ENCODE measurements around the gene TRIM62. TPM values are rescaled to one million over a fixed set of nuclear protein-coding genes. Genes with fewer than 3 reads are reported as not detected.

TRIM62 gene
- total and polyA plus RNA-seq, 4 experiments from 2014 or later: 7.2 to 26.2 (median 13.8) TPM

- POLR2A ChIA-PET (ENCODE audit: partially characterized antibody): no interaction called here
- H3K9me3 Mint-ChIP-seq: no peaks in the 10 kb centered on the region
Observed at GRCh38 chr1:33188572-33189275, 6.9 kb upstream of the TRIM62 start.

GRCh38 chr1:33186936-33187335, 5.1 kb upstream of the TRIM62 start:
- H3K4me1 ChIP-seq (ENCODE audit: insufficient read depth, low read length): peaks cover 14% of the 10 kb centered on the region
- Mint-ChIP-seq H3K4me3 (no peak overlapping the region), H3K27me3 (peaks cover 0 to 7% of the 10 kb centered on the region in 2 donors), H3K36me3 (no peaks in the 10 kb centered on the region), H3K27ac (no peak overlapping the region), H3K4me1 (peaks cover 11 to 24% (median 16%) of the 10 kb centered on the region in 4 donors), H3K9me3 (no peaks in the 10 kb centered on the region)
- H3K9me3 ChIP-seq (ENCODE audit: control insufficient read depth in 1 of 2, low read length in 2 of 2): no peaks in the 10 kb centered on the region
- no peaks in the 10 kb centered on the region for H3K36me3 ChIP-seq (ENCODE audit: insufficient read depth, low read length)
- ChIA-PET POLR2A (ENCODE audit: partially characterized antibody) (no interaction called here), CTCF (ENCODE audit: partially characterized antibody) (no interaction called here)
- intact Hi-C loops (cut with micrococcal nuclease): no loop called here
- no peak overlapping the region for H3K4me3 ChIP-seq (ENCODE audit: low read length in 2 of 2)
- DNase-seq: no peak
- H3K27me3 ChIP-seq (ENCODE audit: insufficient read depth, low read length): no peaks in the 10 kb centered on the region
- no peak overlapping the region for H3K27ac ChIP-seq (ENCODE audit: low read depth, low read length)

More at GRCh38 chr1:33188572-33189275, 6.9 kb upstream of the TRIM62 start:
- Mint-ChIP-seq H3K36me3 (no peaks in the 10 kb centered on the region), H3K27me3 (peaks cover 10 to 17% of the 10 kb centered on the region in 2 donors), H3K27ac (no peak overlapping the region), H3K4me3 (peak overlapping the region in 1 of 8 donors; percentile 5), H3K4me1 (peaks cover 5 to 13% (median 9%) of the 10 kb centered on the region in 4 donors)
- intact Hi-C loops (cut with micrococcal nuclease): no loop called here
- no peaks in the 10 kb centered on the region for H3K36me3 ChIP-seq (ENCODE audit: insufficient read depth, low read length)
- no peak for DNase-seq
- no peaks in the 10 kb centered on the region for H3K27me3 ChIP-seq (ENCODE audit: insufficient read depth, low read length)
- peaks cover 8% of the 10 kb centered on the region for H3K4me1 ChIP-seq (ENCODE audit: insufficient read depth, low read length)
- no peak overlapping the region for H3K27ac ChIP-seq (ENCODE audit: low read depth, low read length)
- CTCF ChIA-PET (ENCODE audit: partially characterized antibody): no interaction called here
- no peak overlapping the region for H3K4me3 ChIP-seq (ENCODE audit: low read length in 2 of 2)
- H3K9me3 ChIP-seq (ENCODE audit: control insufficient read depth in 1 of 2, low read length in 2 of 2): no peaks in the 10 kb centered on the region

GRCh38 chr1:33185541-33185940, 3.7 kb upstream of the TRIM62 start:
- ChIA-PET POLR2A (ENCODE audit: partially characterized antibody) (no interaction called here), CTCF (ENCODE audit: partially characterized antibody) (no interaction called here)
- Histone ChIP-seq H3K27me3 (ENCODE audit: insufficient read depth, low read length) (no peaks in the 10 kb centered on the region), H3K4me1 (ENCODE audit: insufficient read depth, low read length) (peaks cover 8% of the 10 kb centered on the region), H3K36me3 (ENCODE audit: insufficient read depth, low read length) (no peaks in the 10 kb centered on the region), H3K27ac (ENCODE audit: low read depth, low read length) (no peak overlapping the region), H3K9me3 (ENCODE audit: control insufficient read depth in 1 of 2, low read length in 2 of 2) (no peaks in the 10 kb centered on the region), H3K4me3 (ENCODE audit: low read length in 2 of 2) (no peak overlapping the region)
- no peak for DNase-seq
- H3K9me3 Mint-ChIP-seq: no peaks in the 10 kb centered on the region
- no peak overlapping the region for H3K27ac Mint-ChIP-seq
- peaks cover 0 to 5% of the 10 kb centered on the region in 2 donors for H3K27me3 Mint-ChIP-seq
- H3K4me3 Mint-ChIP-seq: no peak overlapping the region
- peaks cover 6 to 20% (median 15%) of the 10 kb centered on the region in 4 donors for H3K4me1 Mint-ChIP-seq
- intact Hi-C loops (cut with micrococcal nuclease): no loop called here
- H3K36me3 Mint-ChIP-seq: peaks cover 0 to 2% of the 10 kb centered on the region in 2 donors

GRCh38 chr1:33183306-33183705, 1.5 kb upstream of the TRIM62 start:
- H3K4me3 Mint-ChIP-seq: peak overlapping the region; percentile 33 to 93 (median 84)
- intact Hi-C loops (cut with micrococcal nuclease): no loop called here
- H3K27ac Mint-ChIP-seq: peak overlapping the region in 2 of 7 donors; percentile 19 to 54
- H3K36me3 Mint-ChIP-seq: peaks cover 6% of the 10 kb centered on the region in 2 donors
- no peak overlapping the region for H3K4me3 ChIP-seq (ENCODE audit: low read length in 2 of 2)
- POLR2A ChIA-PET (ENCODE audit: partially characterized antibody): no interaction called here
- no peak for DNase-seq
- CTCF ChIA-PET (ENCODE audit: partially characterized antibody): interaction anchor here (1.0 to 1.5 kb wide), 2 partner anchors 45 to 56 kb away, joined by 3 to 4 read pairs; no protein-coding TSS in a partner anchor
- H3K27me3 Mint-ChIP-seq: peaks cover 0 to 5% of the 10 kb centered on the region in 2 donors
- H3K9me3 ChIP-seq (ENCODE audit: control insufficient read depth in 1 of 2, low read length in 2 of 2): no peaks in the 10 kb centered on the region
- H3K4me1 ChIP-seq (ENCODE audit: insufficient read depth, low read length): peaks cover 16% of the 10 kb centered on the region
- H3K27me3 ChIP-seq (ENCODE audit: insufficient read depth, low read length): no peaks in the 10 kb centered on the region
- peaks cover 15 to 37% (median 26%) of the 10 kb centered on the region in 4 donors for H3K4me1 Mint-ChIP-seq
- H3K27ac ChIP-seq (ENCODE audit: low read depth, low read length): no peak overlapping the region
- no peaks in the 10 kb centered on the region for H3K9me3 Mint-ChIP-seq
- H3K36me3 ChIP-seq (ENCODE audit: insufficient read depth, low read length): no peaks in the 10 kb centered on the region

GRCh38 chr1:33182896-33183295, 1.1 kb upstream of the TRIM62 start:
- DNase-seq: no peak
- peaks cover 16% of the 10 kb centered on the region for H3K4me1 ChIP-seq (ENCODE audit: insufficient read depth, low read length)
- Mint-ChIP-seq H3K9me3 (no peaks in the 10 kb centered on the region), H3K4me3 (peak overlapping the region; percentile 71 to 93 (median 86)), H3K27ac (peak overlapping the region in 2 of 7 donors; percentile 29 to 54), H3K27me3 (peaks cover 0 to 5% of the 10 kb centered on the region in 2 donors), H3K4me1 (peaks cover 15 to 39% (median 28%) of the 10 kb centered on the region in 4 donors), H3K36me3 (peaks cover 6% of the 10 kb centered on the region in 2 donors)
- no peak overlapping the region for H3K4me3 ChIP-seq (ENCODE audit: low read length in 2 of 2)
- no peaks in the 10 kb centered on the region for H3K27me3 ChIP-seq (ENCODE audit: insufficient read depth, low read length)
- no peaks in the 10 kb centered on the region for H3K36me3 ChIP-seq (ENCODE audit: insufficient read depth, low read length)
- no peaks in the 10 kb centered on the region for H3K9me3 ChIP-seq (ENCODE audit: control insufficient read depth in 1 of 2, low read length in 2 of 2)
- H3K27ac ChIP-seq (ENCODE audit: low read depth, low read length): no peak overlapping the region
- ChIA-PET POLR2A (ENCODE audit: partially characterized antibody) (interaction anchor here (2.5 kb wide), 1 partner anchor 56 kb away, joined by 99 read pairs; no protein-coding TSS in a partner anchor), CTCF (ENCODE audit: partially characterized antibody) (interaction anchor here (1.0 to 1.5 kb wide), 2 partner anchors 44 to 56 kb away, joined by 3 to 4 read pairs; no protein-coding TSS in a partner anchor)
- intact Hi-C loops (cut with micrococcal nuclease): no loop called here

- H3K27ac ChIP-seq (ENCODE audit: low read depth, low read length): peak overlapping the region; percentile 58
- no peak for DNase-seq
- peak overlapping the region; percentile 47 to 82 (median 64) for H3K27ac Mint-ChIP-seq
- ChIA-PET CTCF (ENCODE audit: partially characterized antibody) (interaction anchor here (1.4 to 2.7 kb wide), 7 partner anchors 45 to 113 kb away, joined by 3 to 24 read pairs (median 4); no protein-coding TSS in a partner anchor), POLR2A (ENCODE audit: partially characterized antibody) (interaction anchor here (1.2 to 2.5 kb wide), 10 partner anchors 8 to 365 kb away, joined by 3 to 99 read pairs (median 9); partner anchors contain the start of genes RNF19B, S100PBP and YARS1)
- H3K4me1 ChIP-seq (ENCODE audit: insufficient read depth, low read length): peaks cover 16% of the 10 kb centered on the region
- H3K36me3 Mint-ChIP-seq: peaks cover 6% of the 10 kb centered on the region in 2 donors
- intact Hi-C loops (cut with micrococcal nuclease): no loop called here
- no peaks in the 10 kb centered on the region for H3K27me3 ChIP-seq (ENCODE audit: insufficient read depth, low read length)
- peaks cover 18 to 44% (median 31%) of the 10 kb centered on the region in 4 donors for H3K4me1 Mint-ChIP-seq
- H3K27me3 Mint-ChIP-seq: peaks cover 0 to 5% of the 10 kb centered on the region in 2 donors
- H3K4me3 Mint-ChIP-seq: peak overlapping the region; percentile 71 to 93 (median 86)
- H3K36me3 ChIP-seq (ENCODE audit: insufficient read depth, low read length): no peaks in the 10 kb centered on the region
- H3K9me3 ChIP-seq (ENCODE audit: control insufficient read depth in 1 of 2, low read length in 2 of 2): no peaks in the 10 kb centered on the region
- H3K4me3 ChIP-seq (ENCODE audit: low read length in 2 of 2): peak overlapping the region in 1 of 2 donors; percentile 73
- H3K9me3 Mint-ChIP-seq: no peaks in the 10 kb centered on the region
Observed at GRCh38 chr1:33182401-33182841, 578 bp upstream of the TRIM62 start.

All from CD4-positive, alpha-beta memory T cell (primary cell).